Ovary (tissue), 9 donors: Measurements from ENCODE around the gene ELFN1. TPM values are rescaled to one million over a fixed set of nuclear protein-coding genes. Genes with fewer than 3 reads are reported as not detected.

Experiments used
- DNase-seq, 5 donors: peaks; one replicate each; pipeline ENCODE4 v3.0.0-alpha.2; 2019 to 2020
- H3K27ac ChIP-seq, 2 donors: fragments of 200-600 bp; one replicate each; pipeline versions ENCODE4 v1.5.1 to v1.8.0; 2019 to 2022
- H3K27me3 ChIP-seq: fragments of 200-600 bp; one replicate; pipeline ENCODE4 v1.8.0; 2022
- H3K36me3 ChIP-seq: fragments of 200-600 bp; sonication (generic); one replicate; pipeline ENCODE4 v1.5.1; 2019
- H3K4me1 ChIP-seq: one replicate; pipeline ENCODE4 v1.8.1; 2013; ENCODE audit warnings: mild to moderate bottlenecking, moderate library complexity; ENCODE audit not compliant: insufficient read depth
- H3K4me3 ChIP-seq: fragments of 200-600 bp; sonication (generic); one replicate; pipeline ENCODE4 v1.5.1; 2017
- H3K9me3 ChIP-seq, 2 donors: fragments of 200-600 bp in 1 of 2; sonication (generic) in 1 of 2; one replicate each; pipeline versions ENCODE4 v1.5.1 to v1.8.1; 2013 to 2019; ENCODE audit warnings: mild to moderate bottlenecking in 1 of 2, moderate library complexity in 1 of 2
- CTCF ChIP-seq, 3 donors: fragments of 450-650 bp in 2 of 3; fragments of 200-600 bp in 1 of 3; IDR thresholded peaks; one replicate each; pipeline versions ENCODE4 v1.5.1 to v1.8.0; 2016 to 2022; ENCODE audit warnings: antibody characterized with exemption in 3 of 3, mild to moderate bottlenecking in 1 of 3
- EP300 ChIP-seq: sonication (generic); formaldehyde crosslinking; IDR thresholded peaks from one replicate; pipeline ENCODE4 v1.6.1; 2017; ENCODE audit warnings: antibody characterized with exemption
- POLR2A ChIP-seq: fragments of 450-650 bp; IDR thresholded peaks from one replicate; pipeline ENCODE4 v1.6.1; 2017; ENCODE audit warnings: antibody characterized with exemption, mild to moderate bottlenecking, moderate library complexity
- WGBS, 3 donors: extraction: QIAGEN DNeasy Blood & Tissue Kit in 1 of 3; methylation state at CpG; one replicate each; pipeline versions ENCODE4 v1.1.5 to v1.1.7; 2013 to 2017; 5-methylcytosine and 5-hydroxymethylcytosine counted together
- intact Hi-C, 4 donors: fragments of 100-400 bp; cut with DNase I; formaldehyde crosslinking; loops; one replicate each; pipeline versions ENCODE4 v1.11.0 to v1.15.1; 2022 to 2023
- polyA plus RNA-seq, 2 donors: library from polyadenylated mRNA; stranded (reverse); fragments of 200-250 nt in 1 of 2; fragments of 350-450 nt in 1 of 2; fragmentation: Illumina TruSeq in 1 of 2; extraction: RNeasy Lipid Tissue Mini Kit (QIAGEN cat#74804) in 1 of 2; gene quantifications; one replicate each; pipeline ENCODE4 v1.2.3, GENCODE V29; 2013 to 2014
- total RNA-seq, 7 donors: library from RNA; depleted of rRNA in 2 of 7; stranded (reverse); fragments of >200 nt in 2 of 7; fragmentation: NEBNext Ultra II Directional in 3 of 7; extraction: Animal tissue kit (Norgen Biotek cat#: 25700) in 3 of 7; gene quantifications; one replicate each; pipeline versions ENCODE4 v1.1.0 to v1.2.4, GENCODE V29; 2016 to 2023
- donor health status: DM: no; HTN: no; CAD: no; lungs with moderate emphysema.
- donor health status: DM: no; HTN: no; CAD: no.
- donor health status: Bipolar disorder and iron deficiency.
- donor health status: DM: yes; HTN: yes; CAD: no.
- donor health status: DM: no; HTN: no; CAD: no.
- donor health status: DM: yes; HTN: yes; CAD: no.

Gene ELFN1
- total and polyA plus RNA-seq, 9 donors, result 0.05 to 1.5 (median 0.60) TPM

GRCh38 chr7:1750541-1751021, 80.5 kb downstream of the ELFN1 start:
- Histone ChIP-seq H3K27ac (no peak overlapping the region), H3K4me3 (no peak overlapping the region), H3K27me3 (no peaks in the 10 kb centered on the region), H3K4me1 (no peaks in the 10 kb centered on the region), H3K36me3 (no peaks in the 10 kb centered on the region), H3K9me3 (no peaks in the 10 kb centered on the region)
- intact Hi-C loops, result no loop called here
- WGBS, 3 donors, result 74 to 88% (median 80%) methylated on average over 23 of the region's 23 CpGs
- no peak for DNase-seq
- TF ChIP-seq POLR2A (no peak), EP300 (no peak), CTCF (IDR thresholded peaks at IDR 0.05) (no peak)

GRCh38 chr7:1752111-1752510, 82.0 kb downstream of the ELFN1 start:
- H3K27ac ChIP-seq, result no peak overlapping the region
- TF ChIP-seq EP300 (no peak), POLR2A (no peak), CTCF (IDR thresholded peaks at IDR 0.05) (no peak)
- no peaks in the 10 kb centered on the region for H3K36me3 ChIP-seq
- intact Hi-C loops, result no loop called here
- no peaks in the 10 kb centered on the region for H3K9me3 ChIP-seq
- H3K4me1 ChIP-seq, result no peaks in the 10 kb centered on the region
- no peaks in the 10 kb centered on the region for H3K27me3 ChIP-seq
- no peak for DNase-seq
- no peak overlapping the region for H3K4me3 ChIP-seq
- 79 to 90% (median 84%) methylated on average over 9 of the region's 9 CpGs for WGBS, 3 donors

- H3K27ac ChIP-seq, result no peak overlapping the region
- TF ChIP-seq CTCF (IDR thresholded peaks at IDR 0.05) (no peak), POLR2A (no peak), EP300 (no peak)
- no peaks in the 10 kb centered on the region for H3K36me3 ChIP-seq
- H3K9me3 ChIP-seq, result no peaks in the 10 kb centered on the region
- DNase-seq, result no peak
- H3K27me3 ChIP-seq, result no peaks in the 10 kb centered on the region
- intact Hi-C loops, result no loop called here
- no peaks in the 10 kb centered on the region for H3K4me1 ChIP-seq
- WGBS, 3 donors, result 77 to 80% (median 77%) methylated on average over 21 of the region's 21 CpGs
- no peak overlapping the region for H3K4me3 ChIP-seq
Observed at GRCh38 chr7:1752771-1753563, 82.9 kb downstream of the ELFN1 start.

DNA sequence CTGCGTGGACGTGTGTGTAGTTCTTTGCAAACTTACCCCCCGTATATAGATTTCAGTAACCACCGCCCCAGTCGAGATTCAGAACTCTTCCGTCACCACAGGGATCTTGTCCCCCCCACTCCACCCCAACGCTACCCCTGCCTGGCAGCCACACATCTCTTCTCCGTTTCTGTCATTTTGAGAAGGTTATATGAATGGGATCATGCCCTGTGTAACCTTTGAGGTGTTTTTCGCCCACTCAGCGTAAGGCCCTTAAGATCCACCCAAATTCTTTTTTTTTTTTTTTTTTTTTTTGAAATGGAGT, 83.4 kb downstream of the ELFN1 start:
- no peaks in the 10 kb centered on the region for H3K36me3 ChIP-seq
- no peaks in the 10 kb centered on the region for H3K27me3 ChIP-seq
- DNase-seq, result no peak
- H3K4me1 ChIP-seq, result no peaks in the 10 kb centered on the region
- intact Hi-C loops, result no loop called here
- no peak overlapping the region for H3K4me3 ChIP-seq
- no peaks in the 10 kb centered on the region for H3K9me3 ChIP-seq
- no peak for TF ChIP-seq CTCF (IDR thresholded peaks at IDR 0.05)
- TF ChIP-seq EP300, result no peak
- TF ChIP-seq POLR2A, result no peak
- no peak overlapping the region for H3K27ac ChIP-seq
- WGBS, 3 donors, result 81 to 89% (median 86%) methylated on average over 10 of the region's 10 CpGs
